ENCODE measurements around the gene AP2A1. TPM values are rescaled to one million over a fixed set of nuclear protein-coding genes. Genes with fewer than 3 reads are reported as not detected.

AP2A1 gene
- total and polyA plus RNA-seq, 2 of the 13 experiments (the other 11 are each of a cell fraction or from before 2014, with no cell fraction given): 22.7 to 39.7 TPM

DNA sequence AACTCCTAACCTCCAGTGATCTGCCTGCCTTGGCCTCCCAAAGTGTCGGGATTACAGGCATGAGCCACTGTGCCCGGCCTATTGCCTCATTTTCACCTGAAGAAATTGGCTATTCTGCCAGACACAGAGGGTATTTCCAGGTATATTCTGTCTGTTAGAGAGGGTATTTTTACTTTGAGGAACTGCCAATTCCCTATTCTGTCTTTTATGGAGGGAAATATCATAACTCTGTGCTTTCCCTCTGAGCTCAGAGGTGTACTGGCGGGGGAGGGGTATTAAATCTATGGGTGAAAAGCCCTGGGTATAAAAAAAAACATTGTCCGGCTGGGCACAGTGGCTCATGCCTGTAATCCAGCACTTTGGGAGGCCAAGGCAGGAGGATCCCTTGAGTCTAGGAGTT is 28.5 kb upstream of the AP2A1 start:
- 20% methylated on average over 4 of the region's 4 CpGs for WGBS (ENCODE audit: low lambda C conversion rate)
- POLR2A ChIA-PET: no interaction called here
- ATAC-seq: no peak

More for the DNA sequence above, 28.5 kb upstream of the AP2A1 start:
- Histone ChIP-seq H3K4me1 (ENCODE audit: insufficient read depth, low read length) (peaks cover 12% of the 10 kb centered on the region), H3K79me2 (ENCODE audit: insufficient read depth, low read length) (no peaks in the 10 kb centered on the region), H3K9me3 (ENCODE audit: low read length) (no peaks in the 10 kb centered on the region), H3K4me3 (replicated peaks in 1 of 3; ENCODE audit: insufficient read depth in 1 of 3, low read depth in 2 of 3, low read length in 3 of 3) (no peak overlapping the region), H3K27ac (ENCODE audit: extremely low read length, insufficient read depth, low read length) (no peak overlapping the region), H2AFZ (ENCODE audit: low read length) (no peak overlapping the region), H3K27me3 (ENCODE audit: control insufficient read depth in 1 of 2, insufficient read depth in 2 of 2, low read length in 2 of 2) (no peaks in the 10 kb centered on the region; a peak in 1 of 5 replicates), H3K4me2 (ENCODE audit: low read depth, low read length) (no peak overlapping the region), H3K36me3 (replicated peaks in 1 of 2; ENCODE audit: control insufficient read depth in 1 of 2, insufficient read depth in 2 of 2, low read length in 2 of 2) (no peaks in the 10 kb centered on the region), H4K20me1 (ENCODE audit: insufficient read depth, low read length) (no peaks in the 10 kb centered on the region), H3K9ac (ENCODE audit: insufficient read depth, low read depth, low read length) (no peak overlapping the region)
- no peak for FAIRE-seq
- no peak for TF ChIP-seq XBP1 (CRISPR knock-in tag; IDR thresholded peaks at IDR 0.05)
- TF ChIP-seq MEIS2 (CRISPR knock-in tag; IDR thresholded peaks at IDR 0.05): no peak
- no peak for TF ChIP-seq REL (CRISPR knock-in tag; conservative IDR thresholded peaks at IDR 0.05)
- TF ChIP-seq NCOA1 (CRISPR knock-in tag; IDR thresholded peaks at IDR 0.05): no peak
- no peak for TF ChIP-seq BORCS8-MEF2B (CRISPR knock-in tag; IDR thresholded peaks at IDR 0.05)
- TF ChIP-seq DNMT3B (CRISPR knock-in tag; conservative IDR thresholded peaks at IDR 0.05): no peak
- no peak for TF ChIP-seq BRCA1 (CRISPR knock-in tag; IDR thresholded peaks at IDR 0.05)
- TF ChIP-seq AKAP8 (CRISPR knock-in tag; IDR thresholded peaks at IDR 0.05): no peak
- no peak for TF ChIP-seq POLR2G (IDR thresholded peaks at IDR 0.05; ENCODE audit: low read depth, low read length)
- TF ChIP-seq, protein P1, sequence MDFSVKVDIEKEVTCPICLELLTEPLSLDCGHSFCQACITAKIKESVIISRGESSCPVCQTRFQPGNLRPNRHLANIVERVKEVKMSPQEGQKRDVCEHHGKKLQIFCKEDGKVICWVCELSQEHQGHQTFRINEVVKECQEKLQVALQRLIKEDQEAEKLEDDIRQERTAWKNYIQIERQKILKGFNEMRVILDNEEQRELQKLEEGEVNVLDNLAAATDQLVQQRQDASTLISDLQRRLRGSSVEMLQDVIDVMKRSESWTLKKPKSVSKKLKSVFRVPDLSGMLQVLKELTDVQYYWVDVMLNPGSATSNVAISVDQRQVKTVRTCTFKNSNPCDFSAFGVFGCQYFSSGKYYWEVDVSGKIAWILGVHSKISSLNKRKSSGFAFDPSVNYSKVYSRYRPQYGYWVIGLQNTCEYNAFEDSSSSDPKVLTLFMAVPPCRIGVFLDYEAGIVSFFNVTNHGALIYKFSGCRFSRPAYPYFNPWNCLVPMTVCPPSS (IDR thresholded peaks at IDR 0.05): no peak
- TF ChIP-seq, protein P2, sequence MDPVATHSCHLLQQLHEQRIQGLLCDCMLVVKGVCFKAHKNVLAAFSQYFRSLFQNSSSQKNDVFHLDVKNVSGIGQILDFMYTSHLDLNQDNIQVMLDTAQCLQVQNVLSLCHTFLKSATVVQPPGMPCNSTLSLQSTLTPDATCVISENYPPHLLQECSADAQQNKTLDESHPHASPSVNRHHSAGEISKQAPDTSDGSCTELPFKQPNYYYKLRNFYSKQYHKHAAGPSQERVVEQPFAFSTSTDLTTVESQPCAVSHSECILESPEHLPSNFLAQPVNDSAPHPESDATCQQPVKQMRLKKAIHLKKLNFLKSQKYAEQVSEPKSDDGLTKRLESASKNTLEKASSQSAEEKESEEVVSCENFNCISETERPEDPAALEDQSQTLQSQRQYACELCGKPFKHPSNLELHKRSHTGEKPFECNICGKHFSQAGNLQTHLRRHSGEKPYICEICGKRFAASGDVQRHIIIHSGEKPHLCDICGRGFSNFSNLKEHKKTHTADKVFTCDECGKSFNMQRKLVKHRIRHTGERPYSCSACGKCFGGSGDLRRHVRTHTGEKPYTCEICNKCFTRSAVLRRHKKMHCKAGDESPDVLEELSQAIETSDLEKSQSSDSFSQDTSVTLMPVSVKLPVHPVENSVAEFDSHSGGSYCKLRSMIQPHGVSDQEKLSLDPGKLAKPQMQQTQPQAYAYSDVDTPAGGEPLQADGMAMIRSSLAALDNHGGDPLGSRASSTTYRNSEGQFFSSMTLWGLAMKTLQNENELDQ (CRISPR knock-in tag; IDR thresholded peaks at IDR 0.05; ENCODE audit: borderline replicate concordance): no peak
- TF ChIP-seq ZSCAN9 (CRISPR knock-in tag; IDR thresholded peaks at IDR 0.05; ENCODE audit: borderline replicate concordance): no peak
- TF ChIP-seq KLF15 (CRISPR knock-in tag; IDR thresholded peaks at IDR 0.05; ENCODE audit: borderline replicate concordance): no peak
- no peak for TF ChIP-seq ZNF143 (CRISPR knock-in tag; IDR thresholded peaks at IDR 0.05)
- no peak for TF ChIP-seq SALL1 (CRISPR knock-in tag; IDR thresholded peaks at IDR 0.05)
- TF ChIP-seq GTF3A (CRISPR knock-in tag; conservative IDR thresholded peaks at IDR 0.05): no peak
- BruUV-seq (replicated peaks): no TSS peak
- in situ Hi-C loops (cut with HindIII; ENCODE audit: extremely low pct_ligation_motif_present, low pct_unique_long_range_greater_than_20kb): no loop called here
- intact Hi-C loops (cut with micrococcal nuclease; ENCODE audit: unreplicated experiment): no loop called here
- CTCF ChIA-PET (ENCODE audit: low intra/inter-chr PET ratio, low total read pairs): no interaction called here
- DNase-seq (ENCODE audit: low spot score): no peak
